ENCODE data around the gene SIRPA. TPM values are rescaled to one million over a fixed set of nuclear protein-coding genes. Genes with fewer than 3 reads are reported as not detected.

Gene SIRPA
- polyA plus RNA-seq, 1 donor from 2014 or later: 8.0 TPM

GRCh38 chr20:1951436-1952115, 56.4 kb downstream of the SIRPA start:
- H3K9me3 ChIP-seq (ENCODE audit: low read length): no peaks in the 10 kb centered on the region
- no peak overlapping the region for H3K27ac ChIP-seq (ENCODE audit: low read length)
- H3K9me2 ChIP-seq (ENCODE audit: insufficient read depth, low read length): no peaks in the 10 kb centered on the region
- H3K79me2 ChIP-seq (replicated peaks; ENCODE audit: insufficient read depth, low read length): no peaks in the 10 kb centered on the region
- no peaks in the 10 kb centered on the region for H3F3A ChIP-seq (ENCODE audit: insufficient read depth, low read length, poor library complexity, severe bottlenecking)
- H3K4me2 ChIP-seq (ENCODE audit: low read length): no peak overlapping the region
- H3K36me3 ChIP-seq (ENCODE audit: insufficient read depth, low read length): no peaks in the 10 kb centered on the region
- no peak overlapping the region for H2AFZ ChIP-seq (ENCODE audit: low read depth, low read length)
- TF ChIP-seq POLR2AphosphoS5 (IDR thresholded peaks at IDR 0.05) (no peak), RAD21 (conservative IDR thresholded peaks at IDR 0.05) (no peak), TAF1 (IDR thresholded peaks at IDR 0.05; ENCODE audit: low read depth) (no peak), MXI1 (conservative IDR thresholded peaks at IDR 0.05; ENCODE audit: poor library complexity, severe bottlenecking) (no peak), EP300 (conservative IDR thresholded peaks at IDR 0.05; ENCODE audit: poor library complexity, severe bottlenecking) (no peak), CTCF (IDR thresholded peaks at IDR 0.05; ENCODE audit: poor library complexity, severe bottlenecking) (no peak), EZH2 (IDR thresholded peaks at IDR 0.05; ENCODE audit: borderline replicate concordance, insufficient read depth, low read length, poor library complexity, severe bottlenecking) (no peak), SMC3 (conservative IDR thresholded peaks at IDR 0.05; ENCODE audit: poor library complexity) (no peak), REST (IDR thresholded peaks at IDR 0.05; ENCODE audit: borderline replicate concordance) (no peak)
- H3K27me3 ChIP-seq (ENCODE audit: insufficient read depth, low read depth, low read length): peaks cover 13% of the 10 kb centered on the region
- H3K4me3 ChIP-seq (ENCODE audit: low read length): no peak overlapping the region
- H4K20me1 ChIP-seq (ENCODE audit: insufficient read depth): no peaks in the 10 kb centered on the region
- H3K9ac ChIP-seq (ENCODE audit: low read length): no peak overlapping the region

- Histone ChIP-seq H3K9ac (ENCODE audit: low read length) (no peak overlapping the region), H3K27me3 (ENCODE audit: insufficient read depth, low read depth, low read length) (no peaks in the 10 kb centered on the region), H3K27ac (ENCODE audit: low read length) (no peak overlapping the region), H3K9me3 (ENCODE audit: low read length) (no peaks in the 10 kb centered on the region), H3K9me2 (ENCODE audit: insufficient read depth, low read length) (no peaks in the 10 kb centered on the region), H3K4me2 (ENCODE audit: low read length) (no peak overlapping the region), H2AFZ (ENCODE audit: low read depth, low read length) (no peak overlapping the region), H3K36me3 (ENCODE audit: insufficient read depth, low read length) (no peaks in the 10 kb centered on the region), H3K4me3 (ENCODE audit: low read length) (no peak overlapping the region), H4K20me1 (ENCODE audit: insufficient read depth) (no peaks in the 10 kb centered on the region), H3F3A (ENCODE audit: insufficient read depth, low read length, poor library complexity, severe bottlenecking) (no peaks in the 10 kb centered on the region), H3K79me2 (replicated peaks; ENCODE audit: insufficient read depth, low read length) (no peaks in the 10 kb centered on the region)
- no peak for TF ChIP-seq MXI1 (conservative IDR thresholded peaks at IDR 0.05; ENCODE audit: poor library complexity, severe bottlenecking)
- TF ChIP-seq CTCF (IDR thresholded peaks at IDR 0.05; ENCODE audit: poor library complexity, severe bottlenecking): no peak
- no peak for TF ChIP-seq EP300 (conservative IDR thresholded peaks at IDR 0.05; ENCODE audit: poor library complexity, severe bottlenecking)
- no peak for TF ChIP-seq REST (IDR thresholded peaks at IDR 0.05; ENCODE audit: borderline replicate concordance)
- TF ChIP-seq EZH2 (IDR thresholded peaks at IDR 0.05; ENCODE audit: borderline replicate concordance, insufficient read depth, low read length, poor library complexity, severe bottlenecking): no peak
- TF ChIP-seq SMC3 (conservative IDR thresholded peaks at IDR 0.05; ENCODE audit: poor library complexity): no peak
Measured at GRCh38 chr20:1952737-1953530, 57.7 kb downstream of the SIRPA start.

Measured in neural cell (in vitro differentiated cells).